RWPE1 (cell line): ENCODE data around the gene ZBTB7A.
A peak's percentile ranks its signal among the peaks of the same experiment; 100 is the strongest.

Experiments used
- CTCF ChIA-PET: fragments of 350-600 bp; sonication (Branson Sonifier 250); formaldehyde crosslinking; extraction: SDS; loops from one replicate; lab custom pipeline; 2021; lab: Yijun Ruan, JAX
- POLR2A ChIA-PET: fragments of 400-600 bp; formaldehyde crosslinking; extraction: SDS; loops from one replicate; lab custom pipeline; 2020; ENCODE audit warnings: antibody characterized with exemption; ENCODE audit not compliant: low non-redundant PET; lab: Yijun Ruan, JAX
- DNase-seq: peaks from one replicate; pipeline ENCODE4 v3.0.0; 2012; ENCODE audit warnings: low spot score
- H3K27ac ChIP-seq: fragments of 450-650 bp; 2 replicates; pipeline ENCODE4 v1.5.1; 2017
- TF ChIP-seq, protein P1 (sequence below): fragments of 450-650 bp; conservative IDR thresholded peaks from 2 replicates; pipeline ENCODE4 v1.5.1; 2017; ENCODE audit warnings: low read depth, mild to moderate bottlenecking

Gene ZBTB7A

DNA sequence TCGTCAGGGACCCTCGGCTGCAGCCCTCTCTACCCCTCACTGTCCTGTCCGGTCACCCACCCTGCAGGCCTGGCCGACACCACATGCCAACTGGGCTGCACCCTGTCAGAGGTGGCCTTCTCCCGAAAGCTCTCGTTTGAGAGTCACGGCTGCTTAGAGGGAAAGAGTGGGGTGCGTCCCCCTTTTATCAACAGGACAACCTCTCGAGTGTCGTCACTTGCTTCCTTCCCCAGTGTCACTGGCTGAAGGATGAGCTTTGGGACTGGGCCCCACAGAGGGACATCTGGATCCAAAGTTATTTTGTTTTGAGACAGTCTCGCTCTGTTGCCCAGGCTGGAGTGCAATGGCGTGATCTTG, 28.8 kb upstream of the ZBTB7A start:
- ChIA-PET CTCF (interaction anchor here (0.6 to 0.8 kb wide), 3 partner anchors 50 to 150 kb away, joined by 3 read pairs; no protein-coding TSS in a partner anchor), POLR2A (no interaction called here)
- TF ChIP-seq, protein P1, sequence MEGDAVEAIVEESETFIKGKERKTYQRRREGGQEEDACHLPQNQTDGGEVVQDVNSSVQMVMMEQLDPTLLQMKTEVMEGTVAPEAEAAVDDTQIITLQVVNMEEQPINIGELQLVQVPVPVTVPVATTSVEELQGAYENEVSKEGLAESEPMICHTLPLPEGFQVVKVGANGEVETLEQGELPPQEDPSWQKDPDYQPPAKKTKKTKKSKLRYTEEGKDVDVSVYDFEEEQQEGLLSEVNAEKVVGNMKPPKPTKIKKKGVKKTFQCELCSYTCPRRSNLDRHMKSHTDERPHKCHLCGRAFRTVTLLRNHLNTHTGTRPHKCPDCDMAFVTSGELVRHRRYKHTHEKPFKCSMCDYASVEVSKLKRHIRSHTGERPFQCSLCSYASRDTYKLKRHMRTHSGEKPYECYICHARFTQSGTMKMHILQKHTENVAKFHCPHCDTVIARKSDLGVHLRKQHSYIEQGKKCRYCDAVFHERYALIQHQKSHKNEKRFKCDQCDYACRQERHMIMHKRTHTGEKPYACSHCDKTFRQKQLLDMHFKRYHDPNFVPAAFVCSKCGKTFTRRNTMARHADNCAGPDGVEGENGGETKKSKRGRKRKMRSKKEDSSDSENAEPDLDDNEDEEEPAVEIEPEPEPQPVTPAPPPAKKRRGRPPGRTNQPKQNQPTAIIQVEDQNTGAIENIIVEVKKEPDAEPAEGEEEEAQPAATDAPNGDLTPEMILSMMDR = no peak
- DNase-seq = no peak
- peak overlapping the region; percentile 68 for H3K27ac ChIP-seq

DNA sequence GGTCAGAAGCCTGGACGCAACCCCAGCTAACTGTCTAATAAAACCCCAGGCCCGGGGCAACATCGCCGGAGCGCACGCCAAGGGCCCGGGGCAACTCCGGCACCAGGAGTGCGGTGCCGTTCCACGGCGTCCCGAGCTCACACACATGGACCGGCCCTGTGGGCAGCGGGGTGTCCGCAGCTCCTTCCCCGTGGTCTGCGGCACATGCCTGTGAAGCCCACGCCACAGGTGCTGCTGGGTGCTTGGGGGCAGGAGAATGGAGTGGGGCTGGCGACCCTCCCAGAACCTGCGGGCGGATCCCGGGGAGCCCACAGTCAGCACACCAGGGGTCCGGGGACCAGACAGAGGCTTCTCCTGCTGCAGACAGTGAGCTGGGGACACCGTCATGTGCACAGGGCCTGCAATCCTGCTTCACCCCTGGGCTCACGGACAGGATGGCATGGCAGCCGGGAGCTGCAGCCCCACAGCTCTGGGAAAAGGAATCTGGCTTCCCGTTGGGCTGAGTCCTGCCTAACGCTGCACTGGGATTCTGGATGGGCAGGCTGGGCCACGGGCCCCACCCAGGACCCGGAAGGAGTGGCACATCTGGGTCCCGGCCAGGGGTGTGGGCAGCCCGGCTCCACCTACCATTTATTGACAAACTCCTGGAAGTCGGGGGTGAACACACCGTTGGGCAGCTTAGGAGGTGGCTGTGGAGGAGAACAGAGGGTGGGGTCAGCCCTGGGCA, 28.2 kb upstream of the ZBTB7A start:
- no peak for DNase-seq
- TF ChIP-seq, protein P1 = no peak
- ChIA-PET POLR2A (no interaction called here), CTCF (interaction anchor here (0.6 to 0.8 kb wide), 2 partner anchors 49 to 107 kb away, joined by 3 read pairs; no protein-coding TSS in a partner anchor)
- H3K27ac ChIP-seq = peak overlapping the region; percentile 68

DNA sequence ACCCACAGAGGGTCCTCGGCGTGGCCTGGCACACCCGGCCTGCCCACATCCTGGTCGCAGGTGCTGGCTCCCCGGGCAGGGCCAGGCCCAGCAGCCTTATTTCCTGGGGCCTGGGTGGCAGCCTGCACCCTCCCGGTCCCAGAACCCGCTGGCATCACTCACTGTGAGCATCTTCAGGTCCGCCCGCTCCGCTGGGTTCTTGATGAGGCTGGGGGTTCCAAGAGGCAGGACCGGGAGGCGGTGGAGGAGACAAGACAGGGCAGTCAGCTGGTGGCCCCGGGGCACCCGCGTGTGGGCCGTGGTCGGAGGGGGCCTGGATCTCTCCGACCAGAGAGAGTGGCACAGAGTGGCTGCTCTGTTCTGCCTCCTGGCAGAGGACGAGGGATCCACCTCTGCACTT, 27.6 kb upstream of the ZBTB7A start:
- DNase-seq = no peak
- ChIA-PET POLR2A (no interaction called here), CTCF (no interaction called here)

DNA sequence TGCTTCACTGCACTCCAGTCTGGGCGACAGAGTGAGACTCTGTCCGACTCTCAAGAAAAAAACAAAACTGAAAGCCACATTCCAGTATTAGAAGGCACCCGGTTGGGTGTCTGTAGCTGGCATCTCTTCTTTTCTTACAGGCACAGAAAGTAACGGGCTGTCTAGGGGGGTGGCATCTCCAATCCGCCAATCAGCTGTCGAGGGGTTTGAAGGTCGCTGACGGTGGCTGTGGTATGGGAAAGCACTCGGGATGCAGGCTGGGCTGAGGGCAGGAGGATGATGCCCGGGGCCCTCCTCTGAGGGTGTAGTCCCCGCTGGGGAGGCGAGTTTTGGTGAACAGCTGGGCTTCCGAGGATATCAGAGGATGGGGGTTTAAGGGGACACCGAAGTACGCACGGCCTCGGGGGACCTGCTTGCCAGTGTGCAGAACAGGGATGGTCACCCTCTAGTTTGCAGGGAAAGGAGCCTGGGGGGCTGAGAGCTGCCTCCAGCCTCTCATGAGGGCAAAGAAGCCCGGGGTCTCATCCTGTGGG, 27.0 kb upstream of the ZBTB7A start:
- no peak for DNase-seq
- POLR2A ChIA-PET = no interaction called here
- CTCF ChIA-PET = interaction anchor here (0.6 kb wide), 1 partner anchor 15 kb away, joined by 5 read pairs; no protein-coding TSS in a partner anchor
- TF ChIP-seq, protein P1 = no peak
- H3K27ac ChIP-seq = 0 out of 2 replicates have a peak overlapping the region, but pooled peaks have one; percentile 7

More for the DNA sequence above, 27.6 kb upstream of the ZBTB7A start:
- TF ChIP-seq, protein P1 = no peak
- H3K27ac ChIP-seq = peak overlapping the region; percentile 68

DNA sequence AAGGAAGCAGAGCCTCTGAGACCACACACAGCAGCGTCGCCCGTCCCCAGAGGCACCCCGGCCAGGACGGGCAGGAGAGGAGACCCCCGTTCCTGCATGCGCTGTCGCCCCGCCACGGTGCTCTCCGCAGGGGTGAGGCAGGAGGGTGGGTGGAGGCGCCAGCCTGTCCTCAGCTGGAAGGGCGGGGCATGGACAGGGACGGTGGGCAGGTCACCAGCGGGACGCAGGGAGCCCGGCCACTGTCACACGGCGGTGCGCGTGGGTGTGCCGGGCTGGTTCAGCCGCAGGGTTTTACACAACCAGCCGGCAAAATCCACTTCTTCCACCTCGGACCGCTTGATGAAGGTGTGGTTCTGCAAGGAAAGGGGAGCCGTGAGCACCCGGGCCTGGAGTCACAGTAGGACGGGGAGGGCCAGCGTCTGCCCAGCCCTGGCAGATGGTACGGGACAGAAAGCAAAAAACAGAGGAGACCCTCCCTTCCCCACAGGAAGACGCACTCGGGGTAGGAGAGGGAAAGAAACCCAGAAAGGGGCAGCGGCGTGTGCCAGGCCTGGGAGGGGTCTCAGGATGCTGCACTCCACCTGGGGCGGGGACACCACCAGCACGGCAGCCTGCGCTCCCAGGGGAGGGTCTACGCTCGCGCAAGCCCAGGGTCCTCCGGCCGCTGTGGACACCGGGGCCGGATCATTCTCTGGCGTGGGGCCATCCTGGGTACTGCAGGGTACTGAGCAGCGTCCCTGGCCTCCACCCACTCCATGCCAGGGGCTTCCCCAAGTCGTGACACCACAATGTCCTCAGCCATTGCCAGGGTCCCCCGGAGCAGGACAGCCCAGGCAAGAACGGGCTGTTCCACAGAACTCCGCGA, 23.9 kb upstream of the ZBTB7A start:
- CTCF ChIA-PET = interaction anchor here (0.6 kb wide), 1 partner anchor 101 kb away, joined by 4 read pairs; no protein-coding TSS in a partner anchor
- DNase-seq = no peak
- H3K27ac ChIP-seq = no peak overlapping the region; the same call in 1 of the 2 replicates
- TF ChIP-seq, protein P1 = no peak
- POLR2A ChIA-PET = no interaction called here

DNA sequence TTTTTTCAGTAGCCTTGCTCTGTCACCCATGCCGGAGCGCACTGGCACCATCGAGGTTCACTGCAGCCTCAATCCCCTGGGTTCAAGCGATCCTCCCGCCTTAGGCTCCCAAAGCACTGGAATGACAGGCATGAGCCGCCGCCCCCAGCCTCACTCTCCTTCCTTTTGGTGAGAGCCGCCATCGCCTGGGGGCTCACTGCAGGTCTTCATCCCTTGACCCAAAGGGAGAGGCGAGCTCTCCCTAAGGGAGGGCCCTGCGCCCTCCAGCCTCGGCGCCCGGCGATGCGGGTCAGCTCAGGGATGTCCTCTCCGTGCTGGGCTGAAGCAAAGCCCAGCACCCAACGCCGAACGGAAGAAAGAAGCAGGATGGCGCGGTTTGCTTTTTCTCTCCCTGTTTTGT, 23.2 kb upstream of the ZBTB7A start:
- CTCF ChIA-PET = interaction anchor here (0.6 kb wide), 1 partner anchor 102 kb away, joined by 4 read pairs; no protein-coding TSS in a partner anchor
- no peak for DNase-seq
- POLR2A ChIA-PET = no interaction called here
- peak overlapping the region; percentile 11 for H3K27ac ChIP-seq
- TF ChIP-seq, protein P1 = no peak
